Activated CD8-positive, alpha-beta T cell treated with anti-CD3 and anti-CD28 coated beads for 36 hours (primary cell): ENCODE measurements around the gene COA1. TPM values are rescaled to one million over a fixed set of nuclear protein-coding genes. Genes with fewer than 3 reads are reported as not detected.

Experiments used
- ATAC-seq: fragments of 200-7000 bp; cut with Tn5 transposase; one replicate; pipeline ENCODE4 v1.10.0; 2021; ENCODE audit warnings: mild to moderate bottlenecking, moderate library complexity
- CTCF ChIA-PET: fragments of 350-600 bp; sonication (Branson Sonifier 250); formaldehyde crosslinking; loops from one replicate; lab custom pipeline; 2021; ENCODE audit warnings: antibody characterized with exemption; lab: Charles Lee
- POLR2A ChIA-PET: fragments of 350-600 bp; sonication (Branson Sonifier 250); formaldehyde crosslinking; loops from one replicate; lab custom pipeline; 2021; ENCODE audit warnings: antibody characterized with exemption; lab: Charles Lee
- DNase-seq: peaks from one replicate; pipeline ENCODE4 v3.0.0-alpha.2; 2020
- H3K27ac Mint-ChIP-seq: one replicate; pipeline ENCODE4 v1.8.0; 2021; ENCODE audit warnings: mild to moderate bottlenecking, mixed read lengths
- H3K27me3 Mint-ChIP-seq: one replicate; pipeline ENCODE4 v1.8.0; 2021; ENCODE audit warnings: mixed read lengths
- H3K36me3 Mint-ChIP-seq: one replicate; pipeline ENCODE4 v1.8.0; 2021; ENCODE audit warnings: low read depth, mixed read lengths
- H3K4me1 Mint-ChIP-seq: one replicate; pipeline ENCODE4 v1.8.0; 2021; ENCODE audit warnings: low read depth, mixed read lengths
- H3K4me3 Mint-ChIP-seq: one replicate; pipeline ENCODE4 v1.8.0; 2021; ENCODE audit warnings: mild to moderate bottlenecking, moderate library complexity, mixed read lengths
- H3K9me3 Mint-ChIP-seq: one replicate; pipeline ENCODE4 v1.8.0; 2021; ENCODE audit warnings: mixed read lengths
- intact Hi-C: fragments of 100-400 bp; cut with micrococcal nuclease; formaldehyde crosslinking; loops from one replicate; pipeline ENCODE4 v1.10.0; 2022
- total RNA-seq, 2 experiments: library from RNA; stranded (reverse); gene quantifications; one replicate each; pipeline ENCODE4 v1.2.3, GENCODE V29; 2021
- TF ChIP-seq, protein P1 (sequence below): fragments of 200-600 bp; IDR thresholded peaks from one replicate; pipeline ENCODE4 v1.8.0; 2022; ENCODE audit warnings: antibody characterized with exemption, mild to moderate bottlenecking

The COA1 gene
- total RNA-seq, 2 experiments from 2014 or later: 78.8 to 85.6 TPM

DNA sequence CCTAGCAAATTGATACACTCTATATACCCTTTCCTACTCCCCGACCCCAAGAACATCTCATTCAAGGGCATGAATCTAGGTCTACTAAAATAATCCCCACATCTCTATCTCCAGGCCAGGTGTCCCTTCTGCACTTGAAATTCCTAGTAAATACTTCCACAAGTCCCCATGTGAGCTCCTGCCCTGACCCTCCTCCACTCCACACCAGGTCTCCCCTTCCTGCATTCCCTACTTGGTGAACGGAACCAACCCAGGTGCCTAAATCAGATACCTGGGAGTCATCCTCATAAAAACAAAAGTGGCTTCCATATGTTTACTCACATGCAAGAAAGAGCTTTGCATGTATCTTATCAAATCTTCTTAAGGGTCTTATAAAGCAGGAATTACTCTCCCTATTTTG, 69.2 kb downstream of the COA1 start:
- intact Hi-C loops: no loop called here
- ChIA-PET POLR2A (interaction anchor here (1.2 to 1.7 kb wide), 3 partner anchors 10 to 22 kb away, joined by 3 to 5 read pairs (median 3); no protein-coding TSS in a partner anchor), CTCF (interaction anchor here (0.7 to 1.8 kb wide), 3 partner anchors 9 to 78 kb away, joined by 3 to 8 read pairs (median 5); partner anchors contain the start of gene STK17A)
- Mint-ChIP-seq H3K27ac (peak overlapping the region; percentile 95), H3K4me3 (no peak overlapping the region), H3K36me3 (peaks cover 55% of the 10 kb centered on the region), H3K27me3 (no peaks in the 10 kb centered on the region), H3K4me1 (peaks cover 62% of the 10 kb centered on the region), H3K9me3 (no peaks in the 10 kb centered on the region)
- TF ChIP-seq, protein P1, sequence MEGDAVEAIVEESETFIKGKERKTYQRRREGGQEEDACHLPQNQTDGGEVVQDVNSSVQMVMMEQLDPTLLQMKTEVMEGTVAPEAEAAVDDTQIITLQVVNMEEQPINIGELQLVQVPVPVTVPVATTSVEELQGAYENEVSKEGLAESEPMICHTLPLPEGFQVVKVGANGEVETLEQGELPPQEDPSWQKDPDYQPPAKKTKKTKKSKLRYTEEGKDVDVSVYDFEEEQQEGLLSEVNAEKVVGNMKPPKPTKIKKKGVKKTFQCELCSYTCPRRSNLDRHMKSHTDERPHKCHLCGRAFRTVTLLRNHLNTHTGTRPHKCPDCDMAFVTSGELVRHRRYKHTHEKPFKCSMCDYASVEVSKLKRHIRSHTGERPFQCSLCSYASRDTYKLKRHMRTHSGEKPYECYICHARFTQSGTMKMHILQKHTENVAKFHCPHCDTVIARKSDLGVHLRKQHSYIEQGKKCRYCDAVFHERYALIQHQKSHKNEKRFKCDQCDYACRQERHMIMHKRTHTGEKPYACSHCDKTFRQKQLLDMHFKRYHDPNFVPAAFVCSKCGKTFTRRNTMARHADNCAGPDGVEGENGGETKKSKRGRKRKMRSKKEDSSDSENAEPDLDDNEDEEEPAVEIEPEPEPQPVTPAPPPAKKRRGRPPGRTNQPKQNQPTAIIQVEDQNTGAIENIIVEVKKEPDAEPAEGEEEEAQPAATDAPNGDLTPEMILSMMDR: no peak
- no peak for ATAC-seq
- no peak for DNase-seq

DNA sequence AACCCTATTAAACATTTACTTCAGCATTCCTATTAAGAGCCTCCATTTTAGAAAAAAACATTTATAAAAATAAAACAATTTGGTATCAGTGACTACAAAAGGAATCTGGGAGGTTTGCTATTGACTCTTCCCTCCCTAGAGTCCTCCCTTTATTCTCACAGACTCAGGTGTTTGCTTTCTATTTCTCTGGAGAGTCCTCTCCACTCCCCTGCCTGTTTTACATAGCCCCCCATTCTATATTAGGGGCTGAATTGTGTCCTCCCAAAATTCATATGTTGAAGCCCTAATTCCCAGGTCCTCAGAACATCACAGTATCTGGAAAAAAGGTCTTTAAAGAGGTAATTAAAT, 69.8 kb downstream of the COA1 start:
- peak overlapping the region; percentile 95 for H3K27ac Mint-ChIP-seq
- no peaks in the 10 kb centered on the region for H3K9me3 Mint-ChIP-seq
- ATAC-seq (no peak), DNase-seq (no peak)
- no peaks in the 10 kb centered on the region for H3K27me3 Mint-ChIP-seq
- H3K4me1 Mint-ChIP-seq: peaks cover 59% of the 10 kb centered on the region
- intact Hi-C loops: no loop called here
- H3K36me3 Mint-ChIP-seq: peaks cover 58% of the 10 kb centered on the region
- CTCF ChIA-PET: interaction anchor here (1.7 to 1.8 kb wide), 2 partner anchors 40 to 77 kb away, joined by 5 to 8 read pairs; partner anchors contain the start of gene STK17A
- TF ChIP-seq, protein P1: no peak
- POLR2A ChIA-PET: interaction anchor here (1.7 kb wide), 1 partner anchor 11 kb away, joined by 5 read pairs; no protein-coding TSS in a partner anchor
- H3K4me3 Mint-ChIP-seq: no peak overlapping the region

DNA sequence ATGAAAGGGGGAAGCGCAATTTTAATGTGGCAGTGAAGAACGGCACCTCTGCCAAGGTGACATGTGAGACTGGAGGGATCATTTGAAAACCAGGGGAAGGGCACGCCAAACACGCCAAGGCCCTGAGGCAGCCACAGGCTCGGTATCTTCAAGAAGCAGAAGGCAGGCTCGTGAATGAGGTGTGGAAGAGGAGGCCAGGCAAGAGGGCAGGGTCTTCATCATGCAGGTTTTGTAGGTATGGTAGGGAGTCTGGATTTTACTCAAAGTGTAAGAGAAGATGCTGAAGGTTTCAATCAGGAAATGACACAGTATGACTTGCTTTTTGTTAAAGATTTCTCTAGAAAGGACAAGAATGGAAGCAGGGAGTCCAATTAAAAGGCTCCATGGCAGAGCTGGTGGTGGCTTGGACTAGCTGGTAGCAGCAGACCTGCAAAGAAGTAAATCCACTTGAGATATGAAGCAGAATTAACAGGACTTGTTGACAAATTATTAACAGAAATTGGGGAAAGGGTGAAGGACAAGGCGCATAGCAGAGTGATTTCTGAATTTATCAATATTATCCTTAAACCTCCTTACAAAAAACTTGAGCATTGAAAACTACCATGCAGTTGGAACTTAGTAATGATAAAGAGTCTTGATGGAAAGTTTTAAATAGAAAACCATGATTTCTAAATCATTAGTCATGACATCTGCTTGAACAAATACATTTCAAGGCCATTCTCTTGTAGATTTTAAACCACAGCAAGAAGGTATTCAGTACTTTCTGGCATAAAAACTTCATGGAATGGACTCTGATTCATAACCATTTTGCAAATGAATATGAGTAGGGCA, 70.4 kb downstream of the COA1 start:
- H3K4me1 Mint-ChIP-seq: peaks cover 59% of the 10 kb centered on the region
- intact Hi-C loops: no loop called here
- H3K36me3 Mint-ChIP-seq: peaks cover 61% of the 10 kb centered on the region
- TF ChIP-seq, protein P1: no peak
- ATAC-seq (peak; percentile 93), DNase-seq (peak; percentile 71)
- peaks cover 2% of the 10 kb centered on the region for H3K9me3 Mint-ChIP-seq
- ChIA-PET POLR2A (no interaction called here), CTCF (no interaction called here)
- peak overlapping the region; percentile 95 for H3K27ac Mint-ChIP-seq
- no peaks in the 10 kb centered on the region for H3K27me3 Mint-ChIP-seq
- peak overlapping the region; percentile 34 for H3K4me3 Mint-ChIP-seq

DNA sequence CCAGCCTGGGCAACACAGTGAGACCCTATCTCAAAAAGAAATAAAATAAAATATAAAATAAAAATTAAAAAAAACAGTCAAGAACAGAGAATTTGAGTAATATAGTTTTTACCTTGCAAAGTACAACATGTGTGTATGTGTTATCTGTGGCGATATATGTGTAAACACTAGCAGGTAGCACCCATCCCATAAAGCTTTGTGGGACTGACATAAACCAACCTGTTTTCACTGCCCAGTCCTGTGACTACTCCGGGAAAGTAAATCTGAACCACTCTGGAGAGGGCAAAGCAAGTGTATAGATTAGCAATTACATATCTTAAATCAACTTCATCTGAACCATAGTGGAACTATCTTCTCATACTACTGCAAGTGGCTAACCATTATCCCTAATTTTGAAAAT, 72.3 kb downstream of the COA1 start:
- H3K27me3 Mint-ChIP-seq: no peaks in the 10 kb centered on the region
- H3K9me3 Mint-ChIP-seq: peaks cover 2% of the 10 kb centered on the region
- no peak for DNase-seq
- no peak for ATAC-seq
- ChIA-PET CTCF (interaction anchor here (2.0 kb wide), 1 partner anchor 74 kb away, joined by 13 read pairs; the partner anchor contains the start of gene STK17A), POLR2A (interaction anchor here (1.4 kb wide), 1 partner anchor 75 kb away, joined by 4 read pairs; the partner anchor contains the start of gene STK17A)
- intact Hi-C loops: no loop called here
- no peak overlapping the region for H3K27ac Mint-ChIP-seq
- H3K36me3 Mint-ChIP-seq: peaks cover 62% of the 10 kb centered on the region
- no peak overlapping the region for H3K4me3 Mint-ChIP-seq
- TF ChIP-seq, protein P1: no peak
- peaks cover 67% of the 10 kb centered on the region for H3K4me1 Mint-ChIP-seq

DNA sequence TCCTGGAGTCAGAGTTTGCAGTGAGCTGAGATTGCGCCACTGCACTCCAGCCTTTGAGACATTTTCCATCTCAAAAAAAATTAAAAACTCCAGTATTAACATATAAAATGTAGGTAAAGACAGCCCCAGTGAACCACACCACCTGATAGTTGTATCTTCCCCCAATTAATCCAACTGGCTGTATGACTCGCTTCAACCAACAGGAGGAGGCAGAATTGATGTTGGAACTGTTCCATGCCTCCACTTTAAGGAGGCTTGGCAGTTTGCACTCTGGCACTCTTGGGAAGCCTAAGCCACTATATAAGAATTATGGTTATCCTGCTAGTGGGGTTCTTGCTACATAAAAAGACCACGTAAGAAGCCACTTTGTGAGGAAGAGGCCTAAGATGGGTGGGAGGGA, 73.7 kb downstream of the COA1 start:
- intact Hi-C loops: no loop called here
- no peaks in the 10 kb centered on the region for H3K27me3 Mint-ChIP-seq
- DNase-seq (no peak), ATAC-seq (no peak)
- peaks cover 74% of the 10 kb centered on the region for H3K4me1 Mint-ChIP-seq
- TF ChIP-seq, protein P1: no peak
- H3K4me3 Mint-ChIP-seq: no peak overlapping the region
- peak overlapping the region; percentile 20 for H3K27ac Mint-ChIP-seq
- peaks cover 2% of the 10 kb centered on the region for H3K9me3 Mint-ChIP-seq
- POLR2A ChIA-PET: interaction anchor here (0.9 to 1.4 kb wide), 2 partner anchors 16 to 73 kb away, joined by 3 to 4 read pairs; partner anchors contain the start of gene STK17A
- CTCF ChIA-PET: interaction anchor here (2.0 kb wide), 1 partner anchor 73 kb away, joined by 13 read pairs; the partner anchor contains the start of gene STK17A
- peaks cover 62% of the 10 kb centered on the region for H3K36me3 Mint-ChIP-seq
